Hepatocyte (in vitro differentiated cells): ENCODE measurements around the gene SLC48A1. TPM values are rescaled to one million over a fixed set of nuclear protein-coding genes. Genes with fewer than 3 reads are reported as not detected.

Source experiments
- DNase-seq: peaks from one replicate; pipeline ENCODE4 v3.0.0-alpha.2; 2016; ENCODE audit warnings: low spot score
- H2AFZ ChIP-seq: fragments of 200-600 bp; sonication (generic); 2 replicates; pipeline ENCODE4 v1.6.0; 2016; ENCODE audit warnings: antibody characterized with exemption, mild to moderate bottlenecking
- H3K27ac ChIP-seq: fragments of 200-600 bp; sonication (generic); 2 replicates; pipeline ENCODE4 v1.5.1; 2016; ENCODE audit warnings: mild to moderate bottlenecking
- H3K27me3 ChIP-seq: fragments of 200-600 bp; sonication (generic); 2 replicates; pipeline ENCODE4 v1.6.1; 2016
- H3K36me3 ChIP-seq: fragments of 200-600 bp; sonication (generic); replicated peaks from 2 replicates; pipeline ENCODE4 v1.5.1; 2016; ENCODE audit warnings: low read depth; ENCODE audit not compliant: insufficient read depth
- H3K4me1 ChIP-seq: fragments of 200-600 bp; sonication (generic); 2 replicates; pipeline ENCODE4 v1.5.1; 2016; ENCODE audit warnings: mild to moderate bottlenecking, moderate library complexity; ENCODE audit not compliant: insufficient read depth
- H3K4me2 ChIP-seq: fragments of 200-600 bp; sonication (generic); 2 replicates; pipeline ENCODE4 v1.6.0; 2016
- H3K4me3 ChIP-seq: fragments of 200-600 bp; sonication (generic); 2 replicates; pipeline ENCODE4 v1.5.1; 2016; ENCODE audit warnings: mild to moderate bottlenecking
- H3K79me2 ChIP-seq: fragments of 200-600 bp; sonication (generic); 2 replicates; pipeline ENCODE4 v1.6.0; 2017; ENCODE audit warnings: mild to moderate bottlenecking
- H3K9me2 ChIP-seq: fragments of 200-600 bp; sonication (generic); replicated peaks from 2 replicates; pipeline ENCODE4 v1.6.0; 2017; ENCODE audit warnings: mild to moderate bottlenecking; ENCODE audit not compliant: insufficient read depth
- H3K9me3 ChIP-seq: fragments of 200-600 bp; sonication (generic); 2 replicates; pipeline ENCODE4 v1.5.1; 2016; ENCODE audit warnings: low read depth, mild to moderate bottlenecking
- H4K20me1 ChIP-seq: fragments of 200-600 bp; sonication (generic); 2 replicates; pipeline ENCODE4 v1.6.0; 2016; ENCODE audit warnings: mild to moderate bottlenecking; ENCODE audit not compliant: insufficient read depth, poor library complexity, severe bottlenecking
- CTCF ChIP-seq: fragments of 200-600 bp; sonication (generic); IDR thresholded peaks from 2 replicates; pipeline ENCODE4 v1.5.1; 2016; ENCODE audit warnings: antibody characterized with exemption, mild to moderate bottlenecking; ENCODE audit not compliant: poor library complexity
- EZH2 ChIP-seq: fragments of 200-600 bp; sonication (generic); IDR thresholded peaks from 2 replicates; pipeline ENCODE4 v1.6.1; 2016; ENCODE audit warnings: antibody characterized with exemption, mild to moderate bottlenecking, borderline replicate concordance
- EZH2phosphoT487 ChIP-seq: fragments of 200-600 bp; sonication (generic); IDR thresholded peaks from one replicate; pipeline ENCODE4 v1.6.1; 2018; ENCODE audit warnings: antibody characterized with exemption, mild to moderate bottlenecking, low read depth, moderate library complexity; ENCODE audit not compliant: unreplicated experiment, severe bottlenecking
- WGBS: methylation state at CpG from one replicate; pipeline ENCODE4 v1.1.6; 2016; ENCODE audit warnings: low lambda C conversion rate; ENCODE audit errors: missing lambda C conversion rate; 5-methylcytosine and 5-hydroxymethylcytosine counted together
- polyA plus RNA-seq: library from polyadenylated mRNA; unstranded; fragments of >200 nt; fragmentation: Nextera tagmentation; extraction: Ambion mirVana; gene quantifications from 2 replicates; pipeline ENCODE4 v1.2.1, GENCODE V29; 2016
- total RNA-seq: library from RNA; depleted of rRNA; stranded (reverse); fragments of >200 nt; gene quantifications from 2 replicates; pipeline ENCODE4 v1.2.3, GENCODE V29; 2014

SLC48A1 gene
- total and polyA plus RNA-seq, 2 experiments from 2014 or later = 11.2 to 22.6 TPM

- Histone ChIP-seq H4K20me1 (no peaks in the 10 kb centered on the region), H3K4me1 (no peaks in the 10 kb centered on the region), H3K4me2 (no peak overlapping the region), H3K9me3 (no peaks in the 10 kb centered on the region), H2AFZ (no peak overlapping the region), H3K36me3 (no peaks in the 10 kb centered on the region), H3K27me3 (no peaks in the 10 kb centered on the region), H3K79me2 (peaks cover 3% of the 10 kb centered on the region), H3K9me2 (no peaks in the 10 kb centered on the region), H3K4me3 (no peak overlapping the region), H3K27ac (no peak overlapping the region)
- 66% methylated on average over 5 of the region's 5 CpGs for WGBS
- TF ChIP-seq EZH2 (no peak), CTCF (no peak), EZH2phosphoT487 (no peak)
- DNase-seq = no peak
These were observed 3.6 kb downstream of the SLC48A1 start for GRCh38 chr12:47776471-47777143.

GRCh38 chr12:47777151-47777550, 4.1 kb downstream of the SLC48A1 start:
- TF ChIP-seq CTCF (no peak), EZH2phosphoT487 (no peak), EZH2 (no peak)
- Histone ChIP-seq H4K20me1 (no peaks in the 10 kb centered on the region), H3K79me2 (peaks cover 3% of the 10 kb centered on the region), H3K36me3 (no peaks in the 10 kb centered on the region), H3K4me1 (no peaks in the 10 kb centered on the region), H3K27ac (no peak overlapping the region), H3K4me2 (no peak overlapping the region), H3K27me3 (no peaks in the 10 kb centered on the region), H3K9me2 (no peaks in the 10 kb centered on the region), H3K4me3 (no peak overlapping the region), H3K9me3 (no peaks in the 10 kb centered on the region), H2AFZ (no peak overlapping the region)
- 100% methylated on average over 1 of the region's 1 CpG for WGBS
- DNase-seq = no peak

GRCh38 chr12:47777741-47778558, 4.9 kb downstream of the SLC48A1 start:
- Histone ChIP-seq H3K27ac (no peak overlapping the region), H3K27me3 (no peaks in the 10 kb centered on the region), H3K9me3 (no peaks in the 10 kb centered on the region), H2AFZ (no peak overlapping the region), H3K4me1 (no peaks in the 10 kb centered on the region), H3K4me3 (no peak overlapping the region), H3K9me2 (no peaks in the 10 kb centered on the region), H3K4me2 (no peak overlapping the region), H3K79me2 (peaks cover 3% of the 10 kb centered on the region), H3K36me3 (no peaks in the 10 kb centered on the region), H4K20me1 (no peaks in the 10 kb centered on the region)
- TF ChIP-seq CTCF = no peak
- no peak for TF ChIP-seq EZH2
- no peak for TF ChIP-seq EZH2phosphoT487
- DNase-seq = no peak
- WGBS = 91% methylated on average over 9 of the region's 9 CpGs
